ENCODE data around the gene TWIST1.

Gene TWIST1

GRCh38 chr7:19143881-19144574 lies 26.6 kb upstream of the TWIST1 start:
- Histone ChIP-seq H3K27me3 (replicated peaks) (peaks cover 17% of the 10 kb centered on the region), H3K4me3 (ENCODE audit: low read depth, low read length) (peak overlapping the region; percentile 42), H3K27ac (no peak overlapping the region), H3K36me3 (replicated peaks) (no peaks in the 10 kb centered on the region)
- DNase-seq: no peak
- no peak for TF ChIP-seq CTCF (IDR thresholded peaks at IDR 0.05; ENCODE audit: low read depth, low read length, missing control alignments)
- in situ Hi-C loops (cut with HindIII; ENCODE audit: low pct_ligation_motif_present, low sequenced_read_pairs): no loop called here

GRCh38 chr7:19139706-19140327 lies 22.4 kb upstream of the TWIST1 start:
- DNase-seq: no peak
- Histone ChIP-seq H3K4me3 (ENCODE audit: low read depth, low read length) (no peak overlapping the region), H3K36me3 (replicated peaks) (no peaks in the 10 kb centered on the region), H3K27ac (no peak overlapping the region), H3K27me3 (replicated peaks) (peaks cover 3% of the 10 kb centered on the region)
- no peak for TF ChIP-seq CTCF (IDR thresholded peaks at IDR 0.05; ENCODE audit: low read depth, low read length, missing control alignments)
- in situ Hi-C loops (cut with HindIII; ENCODE audit: low pct_ligation_motif_present, low sequenced_read_pairs): no loop called here

- no peak for TF ChIP-seq CTCF (IDR thresholded peaks at IDR 0.05; ENCODE audit: low read depth, low read length, missing control alignments)
- H3K27ac ChIP-seq: no peak overlapping the region
- H3K36me3 ChIP-seq (replicated peaks): no peaks in the 10 kb centered on the region
- no peak overlapping the region for H3K4me3 ChIP-seq (ENCODE audit: low read depth, low read length)
- in situ Hi-C loops (cut with HindIII; ENCODE audit: low pct_ligation_motif_present, low sequenced_read_pairs): no loop called here
- H3K27me3 ChIP-seq (replicated peaks): no peaks in the 10 kb centered on the region
- no peak for DNase-seq
These were observed 16.4 kb upstream of the TWIST1 start for GRCh38 chr7:19133886-19134285.

- Histone ChIP-seq H3K4me3 (ENCODE audit: low read depth, low read length) (no peak overlapping the region), H3K27ac (no peak overlapping the region), H3K36me3 (replicated peaks) (no peaks in the 10 kb centered on the region), H3K27me3 (replicated peaks) (no peaks in the 10 kb centered on the region)
- no peak for TF ChIP-seq CTCF (IDR thresholded peaks at IDR 0.05; ENCODE audit: low read depth, low read length, missing control alignments)
- in situ Hi-C loops (cut with HindIII; ENCODE audit: low pct_ligation_motif_present, low sequenced_read_pairs): no loop called here
- no peak for DNase-seq
These were observed 16.0 kb upstream of the TWIST1 start for GRCh38 chr7:19133390-19133789.

GRCh38 chr7:19128856-19129255 lies 11.4 kb upstream of the TWIST1 start:
- no peak overlapping the region for H3K4me3 ChIP-seq (ENCODE audit: low read depth, low read length)
- DNase-seq: no peak
- no peak for TF ChIP-seq CTCF (IDR thresholded peaks at IDR 0.05; ENCODE audit: low read depth, low read length, missing control alignments)

More at GRCh38 chr7:19128856-19129255, 11.4 kb upstream of the TWIST1 start:
- H3K27ac ChIP-seq: no peak overlapping the region
- no peaks in the 10 kb centered on the region for H3K27me3 ChIP-seq (replicated peaks)
- no peaks in the 10 kb centered on the region for H3K36me3 ChIP-seq (replicated peaks)
- in situ Hi-C loops (cut with HindIII; ENCODE audit: low pct_ligation_motif_present, low sequenced_read_pairs): no loop called here

All from brain microvascular endothelial cell (primary cell).